HG02938 (cell line): Measurements from ENCODE around the gene CD34.
"Not testable (repeated sequence)": the region's sequence is repeated elsewhere in the genome, so short reads cannot be mapped to it uniquely, and the experiment has no call there.

ENCODE experiments used
- ATAC-seq: cut with Tn5 transposase; IDR thresholded peaks from one replicate; pipeline ENCODE4 v1.9.1; 2021; ENCODE audit warnings: mild to moderate bottlenecking, moderate library complexity; ENCODE audit not compliant: unreplicated experiment

CD34 gene

GRCh38 chr1:207877914-207878313, 33.0 kb downstream of the CD34 start:
- ATAC-seq, result not testable (repeated sequence)

- ATAC-seq, result no peak
Observed at GRCh38 chr1:207876131-207876530, 34.8 kb downstream of the CD34 start.

GRCh38 chr1:207875532-207875931, 35.4 kb downstream of the CD34 start:
- no peak for ATAC-seq

GRCh38 chr1:207873055-207873890, 37.7 kb downstream of the CD34 start:
- ATAC-seq, result no peak

GRCh38 chr1:207872621-207873020, 38.3 kb downstream of the CD34 start:
- no peak for ATAC-seq

- ATAC-seq, result no peak
Observed at GRCh38 chr1:207871117-207871649, 39.7 kb downstream of the CD34 start.

- no peak for ATAC-seq
Observed at GRCh38 chr1:207870306-207871031, 40.5 kb downstream of the CD34 start.

GRCh38 chr1:207869859-207870258, 41.1 kb downstream of the CD34 start:
- no peak for ATAC-seq

- ATAC-seq, result peak; percentile 45
Observed at GRCh38 chr1:207868774-207869721, 41.9 kb downstream of the CD34 start.

GRCh38 chr1:207868251-207868773, 42.6 kb downstream of the CD34 start:
- peak; percentile 12 for ATAC-seq

- no peak for ATAC-seq
Observed at GRCh38 chr1:207867136-207868109, 43.5 kb downstream of the CD34 start.

GRCh38 chr1:207866471-207867135, 44.3 kb downstream of the CD34 start:
- ATAC-seq, result no peak

GRCh38 chr1:207863893-207864535, 46.9 kb downstream of the CD34 start:
- ATAC-seq, result peak; percentile 49

GRCh38 chr1:207862241-207862787, 48.6 kb downstream of the CD34 start:
- no peak for ATAC-seq

GRCh38 chr1:207861442-207862177, 49.3 kb downstream of the CD34 start:
- peak; percentile 40 for ATAC-seq

GRCh38 chr1:207860531-207860930, 50.4 kb downstream of the CD34 start:
- no peak for ATAC-seq

- ATAC-seq, result no peak
Observed at GRCh38 chr1:207858806-207859205, 52.1 kb downstream of the CD34 start.
